Breast epithelium (tissue), 4 donors: ENCODE data around the gene GPR173. TPM values are rescaled to one million over a fixed set of nuclear protein-coding genes. Genes with fewer than 3 reads are reported as not detected.

Source experiments
- DNase-seq, 2 donors: peaks; one replicate each; pipeline ENCODE4 v3.0.0-alpha.2; 2019; ENCODE audit warnings: low spot score in 2 of 2
- H3K27ac ChIP-seq, 2 donors: fragments of 200-600 bp; sonication (generic) in 1 of 2; one replicate each; pipeline ENCODE4 v1.5.1; 2016 to 2019; ENCODE audit warnings: mild to moderate bottlenecking in 1 of 2
- H3K27me3 ChIP-seq, 2 donors: fragments of 200-600 bp; sonication (generic) in 1 of 2; one replicate each; pipeline versions ENCODE4 v1.5.1 to v1.6.0; 2017 to 2019; ENCODE audit warnings: control low read depth in 1 of 2, mild to moderate bottlenecking in 1 of 2
- H3K36me3 ChIP-seq: fragments of 200-600 bp; one replicate; pipeline ENCODE4 v1.5.1; 2019
- H3K4me1 ChIP-seq, 2 donors: fragments of 200-600 bp; sonication (generic); one replicate each; pipeline ENCODE4 v1.5.1; 2016 to 2019; ENCODE audit warnings: control low read depth in 1 of 2
- H3K4me3 ChIP-seq, 3 donors: fragments of 200-600 bp; sonication (generic); 1 replicate in 2 of 3; 2 replicates in 1 of 3; pipeline ENCODE4 v1.5.1; 2016 to 2019; ENCODE audit warnings: mild to moderate bottlenecking in 3 of 3, moderate library complexity in 2 of 3
- H3K9me3 ChIP-seq, 2 donors: fragments of 200-600 bp; sonication (generic) in 1 of 2; one replicate each; pipeline ENCODE4 v1.5.1; 2016 to 2019; ENCODE audit warnings: control low read depth in 1 of 2
- POLR2A ChIP-seq: fragments of 450-650 bp; IDR thresholded peaks from one replicate; pipeline ENCODE4 v1.6.1; 2016; ENCODE audit warnings: antibody characterized with exemption, mild to moderate bottlenecking, moderate library complexity
- POLR2AphosphoS5 ChIP-seq, 3 donors: sonication (generic); formaldehyde crosslinking; IDR thresholded peaks; one replicate each; pipeline ENCODE4 v1.6.1; 2017; ENCODE audit warnings: antibody characterized with exemption in 3 of 3
- intact Hi-C: fragments of 100-400 bp; cut with DNase I; formaldehyde crosslinking; loops from one replicate; pipeline ENCODE4 v1.15.1; 2023; ENCODE audit warnings: low total_unique reads
- total RNA-seq, 3 donors: library from RNA; depleted of rRNA; stranded (reverse); fragments of >200 nt; gene quantifications; one replicate each; pipeline ENCODE4 v1.1.0, GENCODE V29; 2016
- TF ChIP-seq, protein P1 (sequence below), 3 donors: fragments of 450-650 bp; IDR thresholded peaks; one replicate each; pipeline ENCODE4 v1.5.1; 2016 to 2017; ENCODE audit warnings: antibody characterized with exemption in 3 of 3, mild to moderate bottlenecking in 3 of 3, moderate library complexity in 3 of 3

Gene GPR173
- total RNA-seq, 3 donors from 2014 or later = 0.96 to 2.3 (median 1.6) TPM

- no peak overlapping the region for H3K27ac ChIP-seq
- no peaks in the 10 kb centered on the region for H3K36me3 ChIP-seq
- H3K9me3 ChIP-seq = no peaks in the 10 kb centered on the region
- no peaks in the 10 kb centered on the region for H3K4me1 ChIP-seq
- intact Hi-C loops = no loop called here
- no peak for TF ChIP-seq POLR2AphosphoS5 (IDR thresholded peaks at IDR 0.05)
- no peak for TF ChIP-seq POLR2A
- TF ChIP-seq, protein P1, sequence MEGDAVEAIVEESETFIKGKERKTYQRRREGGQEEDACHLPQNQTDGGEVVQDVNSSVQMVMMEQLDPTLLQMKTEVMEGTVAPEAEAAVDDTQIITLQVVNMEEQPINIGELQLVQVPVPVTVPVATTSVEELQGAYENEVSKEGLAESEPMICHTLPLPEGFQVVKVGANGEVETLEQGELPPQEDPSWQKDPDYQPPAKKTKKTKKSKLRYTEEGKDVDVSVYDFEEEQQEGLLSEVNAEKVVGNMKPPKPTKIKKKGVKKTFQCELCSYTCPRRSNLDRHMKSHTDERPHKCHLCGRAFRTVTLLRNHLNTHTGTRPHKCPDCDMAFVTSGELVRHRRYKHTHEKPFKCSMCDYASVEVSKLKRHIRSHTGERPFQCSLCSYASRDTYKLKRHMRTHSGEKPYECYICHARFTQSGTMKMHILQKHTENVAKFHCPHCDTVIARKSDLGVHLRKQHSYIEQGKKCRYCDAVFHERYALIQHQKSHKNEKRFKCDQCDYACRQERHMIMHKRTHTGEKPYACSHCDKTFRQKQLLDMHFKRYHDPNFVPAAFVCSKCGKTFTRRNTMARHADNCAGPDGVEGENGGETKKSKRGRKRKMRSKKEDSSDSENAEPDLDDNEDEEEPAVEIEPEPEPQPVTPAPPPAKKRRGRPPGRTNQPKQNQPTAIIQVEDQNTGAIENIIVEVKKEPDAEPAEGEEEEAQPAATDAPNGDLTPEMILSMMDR (IDR thresholded peaks at IDR 0.05) = no peak
- no peak for DNase-seq
- no peak overlapping the region for H3K4me3 ChIP-seq
- H3K27me3 ChIP-seq = peaks cover 0 to 46% of the 10 kb centered on the region in 2 donors
Observed at GRCh38 chrX:53076671-53077070, 28.1 kb downstream of the GPR173 start.

GRCh38 chrX:53077207-53078197 lies 28.9 kb downstream of the GPR173 start:
- no peak for TF ChIP-seq POLR2A
- TF ChIP-seq, protein P1 (IDR thresholded peaks at IDR 0.05) = no peak
- TF ChIP-seq POLR2AphosphoS5 (IDR thresholded peaks at IDR 0.05) = no peak
- no peak overlapping the region for H3K27ac ChIP-seq
- no peak overlapping the region for H3K4me3 ChIP-seq
- H3K36me3 ChIP-seq = no peaks in the 10 kb centered on the region
- no peaks in the 10 kb centered on the region for H3K9me3 ChIP-seq
- intact Hi-C loops = no loop called here
- peaks cover 0 to 39% of the 10 kb centered on the region in 2 donors for H3K27me3 ChIP-seq
- DNase-seq = no peak
- no peaks in the 10 kb centered on the region for H3K4me1 ChIP-seq

GRCh38 chrX:53078943-53079342 lies 30.4 kb downstream of the GPR173 start:
- no peak for TF ChIP-seq POLR2A
- TF ChIP-seq POLR2AphosphoS5 (IDR thresholded peaks at IDR 0.05) = no peak
- TF ChIP-seq, protein P1 (IDR thresholded peaks at IDR 0.05) = no peak
- Histone ChIP-seq H3K4me1 (no peaks in the 10 kb centered on the region), H3K9me3 (no peaks in the 10 kb centered on the region), H3K27ac (no peak overlapping the region), H3K4me3 (no peak overlapping the region), H3K36me3 (no peaks in the 10 kb centered on the region), H3K27me3 (peaks cover 0 to 41% of the 10 kb centered on the region in 2 donors)
- intact Hi-C loops = no loop called here
- no peak for DNase-seq

DNA sequence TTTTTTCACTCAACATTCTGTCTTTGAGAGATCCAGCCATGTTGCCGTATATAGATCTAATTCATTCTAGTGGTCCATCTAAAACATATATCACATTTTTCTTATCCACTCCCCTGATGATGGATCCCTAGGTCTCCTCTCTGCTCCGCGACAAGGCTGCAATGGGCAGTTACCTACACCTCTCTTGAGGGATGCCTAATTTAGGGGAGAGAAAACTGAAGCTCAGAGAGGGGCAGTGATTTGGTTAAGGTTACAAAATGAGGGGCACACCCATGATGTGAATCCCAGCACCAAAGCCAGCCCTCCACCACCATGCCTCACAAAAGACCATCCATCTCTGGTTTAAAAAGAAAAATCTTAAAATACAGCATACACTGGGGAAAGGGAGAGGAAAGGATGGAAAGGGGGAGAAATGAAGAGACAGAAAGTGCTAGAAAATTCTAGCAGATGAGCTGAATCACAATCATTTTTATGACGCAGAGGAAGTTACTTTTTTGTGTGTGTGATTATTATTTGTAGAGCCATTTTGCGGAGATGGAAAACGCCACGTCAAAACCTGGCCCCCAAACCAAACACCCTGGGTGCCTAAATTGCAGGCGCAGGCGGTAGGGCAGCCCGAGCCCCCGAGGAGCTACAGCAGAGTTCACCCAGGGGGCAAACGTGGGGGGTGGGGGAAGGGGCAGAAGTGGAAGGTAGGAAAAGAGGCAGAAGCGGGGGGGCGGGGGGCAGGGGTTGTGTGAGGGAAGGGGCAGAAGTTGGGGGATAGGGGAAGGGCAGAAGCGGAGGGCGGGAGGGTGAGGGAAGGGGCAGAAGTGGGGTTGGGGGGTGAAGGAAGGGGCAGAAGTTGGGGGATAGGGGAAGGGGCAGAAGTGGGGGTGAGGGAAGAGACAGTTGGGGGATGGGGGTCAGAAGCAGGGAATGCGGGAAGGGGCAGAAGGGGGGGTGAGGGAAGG lies 32.3 kb downstream of the GPR173 start:
- Histone ChIP-seq H3K4me3 (peak overlapping the region; percentile 27 to 85 (median 73)), H3K9me3 (no peaks in the 10 kb centered on the region), H3K27ac (peak overlapping the region; percentile 89 to 91), H3K4me1 (no peaks in the 10 kb centered on the region), H3K27me3 (peaks cover 0 to 45% of the 10 kb centered on the region in 2 donors), H3K36me3 (no peaks in the 10 kb centered on the region)
- intact Hi-C loops = no loop called here
- TF ChIP-seq POLR2AphosphoS5 (IDR thresholded peaks at IDR 0.05) (no peak), POLR2A (no peak)
- TF ChIP-seq, protein P1 (IDR thresholded peaks at IDR 0.05) = no peak
- DNase-seq = no peak
